Hepatocyte (in vitro differentiated cells): ENCODE data around the gene SAA4.

Experiments used
- EZH2 ChIP-seq: fragments of 200-600 bp; sonication (generic); IDR thresholded peaks from 2 replicates; pipeline ENCODE4 v1.6.1; 2016; ENCODE audit warnings: antibody characterized with exemption, mild to moderate bottlenecking, borderline replicate concordance
- EZH2phosphoT487 ChIP-seq: fragments of 200-600 bp; sonication (generic); IDR thresholded peaks from one replicate; pipeline ENCODE4 v1.6.1; 2018; ENCODE audit warnings: antibody characterized with exemption, mild to moderate bottlenecking, low read depth, moderate library complexity; ENCODE audit not compliant: unreplicated experiment, severe bottlenecking
- TF ChIP-seq, protein P1 (sequence below): fragments of 200-600 bp; sonication (generic); IDR thresholded peaks from 2 replicates; pipeline ENCODE4 v1.5.1; 2016; ENCODE audit warnings: antibody characterized with exemption, mild to moderate bottlenecking; ENCODE audit not compliant: poor library complexity

DNA sequence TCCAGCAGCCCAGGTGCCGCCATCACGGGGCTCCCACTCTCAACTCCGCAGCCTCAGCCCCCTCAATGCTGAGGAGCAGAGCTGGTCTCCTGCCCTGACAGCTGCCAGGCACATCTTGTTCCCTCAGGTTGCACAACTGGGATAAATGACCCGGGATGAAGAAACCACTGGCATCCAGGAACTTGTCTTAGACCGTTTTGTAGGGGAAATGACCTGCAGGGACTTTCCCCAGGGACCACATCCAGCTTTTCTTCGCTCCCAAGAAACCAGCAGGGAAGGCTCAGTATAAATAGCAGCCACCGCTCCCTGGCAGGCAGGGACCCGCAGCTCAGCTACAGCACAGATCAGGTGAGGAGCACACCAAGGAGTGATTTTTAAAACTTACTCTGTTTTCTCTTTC, 29.3 kb upstream of the SAA4 start, which contains the start of gene SAA1:
- TF ChIP-seq, protein P1, sequence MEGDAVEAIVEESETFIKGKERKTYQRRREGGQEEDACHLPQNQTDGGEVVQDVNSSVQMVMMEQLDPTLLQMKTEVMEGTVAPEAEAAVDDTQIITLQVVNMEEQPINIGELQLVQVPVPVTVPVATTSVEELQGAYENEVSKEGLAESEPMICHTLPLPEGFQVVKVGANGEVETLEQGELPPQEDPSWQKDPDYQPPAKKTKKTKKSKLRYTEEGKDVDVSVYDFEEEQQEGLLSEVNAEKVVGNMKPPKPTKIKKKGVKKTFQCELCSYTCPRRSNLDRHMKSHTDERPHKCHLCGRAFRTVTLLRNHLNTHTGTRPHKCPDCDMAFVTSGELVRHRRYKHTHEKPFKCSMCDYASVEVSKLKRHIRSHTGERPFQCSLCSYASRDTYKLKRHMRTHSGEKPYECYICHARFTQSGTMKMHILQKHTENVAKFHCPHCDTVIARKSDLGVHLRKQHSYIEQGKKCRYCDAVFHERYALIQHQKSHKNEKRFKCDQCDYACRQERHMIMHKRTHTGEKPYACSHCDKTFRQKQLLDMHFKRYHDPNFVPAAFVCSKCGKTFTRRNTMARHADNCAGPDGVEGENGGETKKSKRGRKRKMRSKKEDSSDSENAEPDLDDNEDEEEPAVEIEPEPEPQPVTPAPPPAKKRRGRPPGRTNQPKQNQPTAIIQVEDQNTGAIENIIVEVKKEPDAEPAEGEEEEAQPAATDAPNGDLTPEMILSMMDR: no peak
- TF ChIP-seq EZH2: no peak
- no peak for TF ChIP-seq EZH2phosphoT487
